ENCODE results near the gene PLAU.

DNA sequence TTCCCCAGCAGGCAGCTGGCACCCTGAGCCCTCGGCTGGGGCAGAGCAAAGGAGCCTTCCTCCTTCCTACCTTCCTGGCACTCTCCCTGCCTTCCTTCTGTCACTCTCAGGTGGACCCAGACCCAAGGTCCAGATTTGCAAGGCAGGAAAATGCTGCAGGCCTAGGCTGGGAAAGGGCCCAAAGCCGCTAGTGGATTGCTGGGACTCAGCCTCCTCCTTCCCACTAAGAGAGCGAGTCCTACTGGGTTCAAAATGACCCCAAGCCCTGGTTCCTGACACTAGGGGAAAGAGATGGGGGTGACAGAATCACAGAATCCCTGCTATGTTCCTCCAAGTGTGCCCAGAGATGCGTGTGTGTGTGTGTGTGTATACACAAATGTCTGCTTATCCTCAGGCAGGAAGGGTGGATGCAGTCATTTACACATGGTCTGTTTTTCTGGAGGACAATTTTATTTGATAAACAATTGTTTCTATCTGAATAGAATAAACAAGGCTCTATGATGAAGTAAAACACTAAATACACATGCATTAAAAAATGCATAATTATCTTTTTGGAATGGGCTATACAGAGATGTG lies 1.3 kb upstream of the PLAU start:
- TF ChIP-seq, protein P1, sequence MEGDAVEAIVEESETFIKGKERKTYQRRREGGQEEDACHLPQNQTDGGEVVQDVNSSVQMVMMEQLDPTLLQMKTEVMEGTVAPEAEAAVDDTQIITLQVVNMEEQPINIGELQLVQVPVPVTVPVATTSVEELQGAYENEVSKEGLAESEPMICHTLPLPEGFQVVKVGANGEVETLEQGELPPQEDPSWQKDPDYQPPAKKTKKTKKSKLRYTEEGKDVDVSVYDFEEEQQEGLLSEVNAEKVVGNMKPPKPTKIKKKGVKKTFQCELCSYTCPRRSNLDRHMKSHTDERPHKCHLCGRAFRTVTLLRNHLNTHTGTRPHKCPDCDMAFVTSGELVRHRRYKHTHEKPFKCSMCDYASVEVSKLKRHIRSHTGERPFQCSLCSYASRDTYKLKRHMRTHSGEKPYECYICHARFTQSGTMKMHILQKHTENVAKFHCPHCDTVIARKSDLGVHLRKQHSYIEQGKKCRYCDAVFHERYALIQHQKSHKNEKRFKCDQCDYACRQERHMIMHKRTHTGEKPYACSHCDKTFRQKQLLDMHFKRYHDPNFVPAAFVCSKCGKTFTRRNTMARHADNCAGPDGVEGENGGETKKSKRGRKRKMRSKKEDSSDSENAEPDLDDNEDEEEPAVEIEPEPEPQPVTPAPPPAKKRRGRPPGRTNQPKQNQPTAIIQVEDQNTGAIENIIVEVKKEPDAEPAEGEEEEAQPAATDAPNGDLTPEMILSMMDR (IDR thresholded peaks at IDR 0.05 in 2 of 3, conservative IDR thresholded peaks at IDR 0.05 in 1 of 3; ENCODE audit: control insufficient read depth in 2 of 3, extremely low read depth in 1 of 3, insufficient read depth in 1 of 3, low read depth in 3 of 3, low read length in 3 of 3), result no peak
- TF ChIP-seq REST (IDR thresholded peaks at IDR 0.05; ENCODE audit: low read depth, low read length) (no peak), POLR2AphosphoS5 (IDR thresholded peaks at IDR 0.05; ENCODE audit: low read length) (no peak), POLR2A (IDR thresholded peaks at IDR 0.05; ENCODE audit: low read depth, low read length) (no peak), RB1 (IDR thresholded peaks at IDR 0.05; ENCODE audit: borderline replicate concordance) (no peak)

Measured in GM12878 (cell line).